Neutrophil (primary cell): Measurements from ENCODE around the gene CDH15.

Experiments used
- H3K27ac ChIP-seq: fragments of 200-600 bp; sonication (generic); 2 replicates; pipeline ENCODE4 v1.5.1; 2016; ENCODE audit warnings: mild to moderate bottlenecking, moderate library complexity
- H3K27me3 ChIP-seq: fragments of 200-600 bp; sonication (generic); 2 replicates; pipeline ENCODE4 v1.6.0; 2016; ENCODE audit warnings: mild to moderate bottlenecking
- H3K36me3 ChIP-seq: fragments of 200-600 bp; sonication (generic); 2 replicates; pipeline ENCODE4 v1.5.1; 2017
- H3K4me1 ChIP-seq, 2 experiments: fragments of 200-600 bp in 1 of 2; sonication (generic) in 1 of 2; 1 replicate in 1 of 2; 2 replicates in 1 of 2; pipeline versions ENCODE4 v1.5.1 to v1.6.1; 2013 to 2016; ENCODE audit warnings: low read depth in 1 of 2, low read length in 1 of 2, mild to moderate bottlenecking in 1 of 2, moderate library complexity in 1 of 2; ENCODE audit not compliant: control insufficient read depth in 1 of 2, insufficient read depth in 1 of 2
- H3K4me3 ChIP-seq, 2 experiments: fragments of 200-600 bp in 1 of 2; sonication (generic) in 1 of 2; 1 replicate in 1 of 2; 2 replicates in 1 of 2; pipeline ENCODE4 v1.5.1; 2013 to 2016; ENCODE audit warnings: low read depth in 1 of 2, low read length in 1 of 2, mild to moderate bottlenecking in 1 of 2, moderate library complexity in 1 of 2
- H3K9me3 ChIP-seq: fragments of 200-600 bp; sonication (generic); 2 replicates; pipeline ENCODE4 v1.5.1; 2016
- CTCF ChIP-seq: fragments of 200-600 bp; sonication (generic); IDR thresholded peaks from 2 replicates; pipeline ENCODE4 v1.5.1; 2016; ENCODE audit warnings: antibody characterized with exemption

The CDH15 gene

GRCh38 chr16:89150981-89151380 is 20.6 kb upstream of the CDH15 start:
- no peaks in the 10 kb centered on the region for H3K4me1 ChIP-seq
- TF ChIP-seq CTCF = no peak
- peaks cover 34% of the 10 kb centered on the region for H3K36me3 ChIP-seq
- no peak overlapping the region for H3K27ac ChIP-seq
- H3K4me3 ChIP-seq = no peak overlapping the region
- H3K9me3 ChIP-seq = no peaks in the 10 kb centered on the region
- peaks cover 10% of the 10 kb centered on the region for H3K27me3 ChIP-seq

DNA sequence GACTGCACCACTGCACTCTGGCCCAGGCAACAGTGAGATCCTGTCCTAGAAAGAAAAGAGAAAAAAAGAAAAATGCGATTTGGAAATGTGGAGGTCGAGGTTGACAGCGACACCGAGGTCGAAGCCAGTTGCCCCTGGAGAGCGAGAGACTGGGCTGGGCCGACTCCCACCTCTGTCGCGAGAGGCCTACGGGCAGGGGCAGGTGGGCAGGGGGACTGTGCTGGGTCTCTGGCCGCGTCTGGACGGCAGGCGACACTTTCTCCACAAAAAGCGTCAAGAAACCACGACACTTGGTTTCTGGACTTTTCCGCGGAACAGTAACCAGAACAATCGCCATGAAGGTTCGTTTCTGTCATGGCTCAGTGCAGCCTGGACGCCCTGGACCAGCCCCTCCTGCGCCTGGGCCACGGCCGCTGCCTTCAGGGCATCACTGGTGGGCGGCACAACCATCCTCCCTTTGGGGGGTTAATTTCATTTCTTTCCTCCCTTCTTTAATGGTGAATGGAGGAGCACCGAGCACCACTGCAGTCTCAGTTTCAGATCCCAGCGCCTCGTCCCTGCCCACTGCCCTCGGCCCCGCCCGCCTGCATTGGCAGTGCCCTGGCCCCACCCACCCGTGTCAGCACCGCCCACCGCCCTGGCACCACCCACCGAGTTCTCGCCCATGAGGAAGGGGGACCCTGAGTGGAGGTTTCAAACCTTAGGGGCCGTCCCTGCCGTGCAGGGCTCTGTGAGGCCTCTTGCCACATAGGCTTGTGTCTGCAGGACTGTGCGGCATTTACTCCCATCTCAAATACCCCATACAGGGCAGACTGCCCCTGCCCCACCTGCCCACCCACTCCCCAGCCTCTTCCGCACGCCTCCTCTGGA is 18.5 kb upstream of the CDH15 start:
- no peaks in the 10 kb centered on the region for H3K4me1 ChIP-seq
- TF ChIP-seq CTCF = no peak
- H3K27me3 ChIP-seq = peaks cover 22% of the 10 kb centered on the region
- no peak overlapping the region for H3K27ac ChIP-seq
- H3K36me3 ChIP-seq = peaks cover 26% of the 10 kb centered on the region
- no peak overlapping the region for H3K4me3 ChIP-seq
- no peaks in the 10 kb centered on the region for H3K9me3 ChIP-seq

- peaks cover 26% of the 10 kb centered on the region for H3K36me3 ChIP-seq
- no peak overlapping the region for H3K4me3 ChIP-seq
- no peak for TF ChIP-seq CTCF
- H3K4me1 ChIP-seq = no peaks in the 10 kb centered on the region
- H3K9me3 ChIP-seq = no peaks in the 10 kb centered on the region
- peaks cover 22% of the 10 kb centered on the region for H3K27me3 ChIP-seq
- H3K27ac ChIP-seq = no peak overlapping the region
Measured at GRCh38 chr16:89153848-89154271, 17.7 kb upstream of the CDH15 start.

GRCh38 chr16:89154390-89155183 is 17.0 kb upstream of the CDH15 start:
- Histone ChIP-seq H3K4me1 (no peaks in the 10 kb centered on the region), H3K27ac (no peak overlapping the region), H3K27me3 (peaks cover 22% of the 10 kb centered on the region), H3K36me3 (peaks cover 23% of the 10 kb centered on the region), H3K4me3 (no peak overlapping the region), H3K9me3 (no peaks in the 10 kb centered on the region)
- no peak for TF ChIP-seq CTCF

DNA sequence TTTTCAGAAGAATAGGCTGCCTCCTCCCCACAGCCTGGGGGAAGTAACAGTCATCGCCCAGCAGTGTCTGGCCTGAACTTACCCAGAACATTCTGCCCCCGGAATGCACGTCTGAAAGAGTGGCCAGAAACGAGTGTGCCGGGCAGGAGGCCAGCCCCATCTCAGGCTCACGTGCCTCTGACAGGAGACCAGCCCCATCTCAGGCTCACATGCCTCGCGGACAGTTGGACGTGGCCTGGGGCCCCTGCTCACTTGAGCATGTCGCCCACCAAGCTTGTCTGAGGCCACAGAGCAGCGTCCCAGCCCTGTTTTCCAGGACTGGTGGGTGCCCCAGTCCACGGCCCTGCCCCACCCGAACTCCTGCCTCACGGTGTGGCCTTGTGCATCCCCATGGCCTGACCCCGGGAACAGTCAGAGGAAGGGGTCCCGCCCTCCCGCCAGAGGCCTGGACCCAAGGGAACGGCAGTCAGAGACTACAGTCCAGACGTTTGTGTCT is 16.3 kb upstream of the CDH15 start:
- H3K9me3 ChIP-seq = no peaks in the 10 kb centered on the region
- H3K27me3 ChIP-seq = peaks cover 22% of the 10 kb centered on the region
- H3K36me3 ChIP-seq = peaks cover 17% of the 10 kb centered on the region
- no peak for TF ChIP-seq CTCF
- no peaks in the 10 kb centered on the region for H3K4me1 ChIP-seq
- no peak overlapping the region for H3K27ac ChIP-seq
- H3K4me3 ChIP-seq = no peak overlapping the region
